HG02759 (cell line): ENCODE results near the gene RHOBTB3.
"Not testable (repeated sequence)": the region's sequence is repeated elsewhere in the genome, so short reads cannot be mapped to it uniquely, and the experiment has no call there.

Experiments used
- ATAC-seq: cut with Tn5 transposase; IDR thresholded peaks from one replicate; pipeline ENCODE4 v1.9.1; 2021; ENCODE audit warnings: mild to moderate bottlenecking, moderate library complexity; ENCODE audit not compliant: unreplicated experiment

The RHOBTB3 gene

DNA sequence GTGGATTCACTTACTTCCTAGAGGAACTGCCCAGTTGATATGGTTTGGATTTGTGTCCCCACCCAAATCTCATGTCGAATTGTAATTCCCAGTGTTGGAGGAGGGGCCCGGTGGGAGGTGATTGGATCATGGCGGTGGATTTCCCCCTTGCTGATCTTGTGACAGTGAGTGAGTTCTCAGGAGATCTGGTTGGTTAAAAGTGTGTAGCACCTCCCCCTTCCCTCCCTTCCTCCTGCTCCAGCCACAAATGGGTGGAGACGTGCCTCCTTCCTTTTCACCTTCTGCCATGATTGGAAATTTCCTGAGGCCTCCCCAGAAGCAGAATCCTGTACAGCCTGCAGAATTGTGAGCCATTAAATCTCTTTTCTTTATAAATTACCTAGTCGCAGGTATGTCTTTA is 17.9 kb upstream of the RHOBTB3 start:
- not testable (repeated sequence) for ATAC-seq

DNA sequence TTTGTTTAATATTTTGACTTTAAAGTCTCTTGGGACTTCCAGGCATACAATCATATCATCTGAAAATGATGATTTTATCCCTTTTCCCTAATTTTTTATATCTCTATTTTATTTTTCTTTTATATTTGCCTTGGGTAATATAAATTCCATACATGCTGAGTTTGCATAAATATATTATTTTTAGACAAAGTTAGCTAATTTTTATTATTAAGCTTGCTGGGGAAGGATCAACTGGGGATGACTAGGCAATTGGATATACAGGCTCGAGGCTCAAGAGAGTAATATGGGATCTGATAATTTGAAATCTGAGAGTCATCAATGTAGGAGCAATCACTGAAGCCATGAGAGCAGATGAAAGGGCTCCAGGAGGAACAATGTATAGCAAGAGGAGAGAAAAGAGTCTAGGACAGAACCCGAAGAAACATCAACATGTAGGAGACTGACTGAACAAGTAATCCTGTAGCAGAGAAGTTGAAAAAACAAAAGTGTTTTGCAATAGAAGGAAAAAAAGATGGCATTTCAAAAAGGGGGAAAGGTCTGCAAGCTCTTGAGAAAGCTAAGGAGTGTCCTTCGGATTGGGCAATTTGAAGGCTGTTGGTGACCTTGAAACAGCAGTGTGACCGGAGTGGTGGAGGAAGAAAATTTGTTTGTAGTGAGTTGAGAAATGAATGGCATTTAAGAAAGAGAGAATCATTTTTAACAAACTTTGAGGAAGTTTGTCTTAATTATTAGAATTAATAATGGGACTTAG is 17.0 kb upstream of the RHOBTB3 start:
- ATAC-seq: no peak

DNA sequence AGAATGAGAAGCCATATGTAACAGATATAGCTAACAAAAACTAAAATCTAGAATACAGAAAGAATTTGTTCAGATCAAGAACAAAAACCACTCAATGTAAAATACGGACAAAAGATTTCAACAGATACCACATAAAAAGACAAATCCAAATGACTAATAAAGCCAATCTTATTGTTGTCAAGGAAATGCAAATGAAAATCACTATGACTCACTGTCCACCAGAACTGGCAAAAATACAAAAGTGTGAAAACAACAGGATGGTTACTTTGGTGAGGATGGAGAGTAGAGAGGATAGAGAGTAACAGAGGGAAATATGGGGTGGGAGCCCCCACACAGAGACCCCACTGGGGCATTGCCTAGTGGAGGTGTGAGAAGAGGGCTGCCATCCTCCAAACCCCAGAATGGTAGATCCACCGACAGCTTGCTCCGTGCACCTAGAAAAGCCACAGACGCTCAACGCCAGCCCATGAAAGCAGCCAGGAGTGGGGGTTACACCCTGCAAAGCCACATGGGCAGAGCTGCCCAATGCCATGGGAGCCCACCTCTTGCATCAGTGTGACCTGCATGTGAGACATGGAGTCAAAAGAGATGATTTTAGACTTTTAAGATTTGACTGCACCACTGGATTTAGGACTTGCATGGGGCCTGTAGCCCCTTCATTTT is 15.2 kb upstream of the RHOBTB3 start:
- ATAC-seq: no peak

DNA sequence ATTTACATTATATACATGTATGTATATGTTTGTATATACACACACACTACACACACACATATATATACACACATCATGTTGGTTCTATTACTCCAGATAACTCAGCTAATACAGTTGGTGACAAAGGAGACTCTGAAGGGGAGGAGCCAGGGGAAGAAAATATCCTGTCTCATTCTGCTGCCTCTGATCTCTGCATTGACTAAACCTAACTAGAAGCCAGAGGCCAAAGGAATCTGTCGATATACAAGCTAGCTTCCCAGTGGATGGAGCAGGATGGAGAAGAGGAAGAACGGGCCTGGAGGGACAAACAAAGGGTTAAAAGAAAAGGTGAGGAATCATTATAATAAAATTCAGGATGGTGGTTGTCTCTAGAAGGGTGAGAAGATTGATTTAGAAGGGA is 13.7 kb upstream of the RHOBTB3 start:
- ATAC-seq: no peak

DNA sequence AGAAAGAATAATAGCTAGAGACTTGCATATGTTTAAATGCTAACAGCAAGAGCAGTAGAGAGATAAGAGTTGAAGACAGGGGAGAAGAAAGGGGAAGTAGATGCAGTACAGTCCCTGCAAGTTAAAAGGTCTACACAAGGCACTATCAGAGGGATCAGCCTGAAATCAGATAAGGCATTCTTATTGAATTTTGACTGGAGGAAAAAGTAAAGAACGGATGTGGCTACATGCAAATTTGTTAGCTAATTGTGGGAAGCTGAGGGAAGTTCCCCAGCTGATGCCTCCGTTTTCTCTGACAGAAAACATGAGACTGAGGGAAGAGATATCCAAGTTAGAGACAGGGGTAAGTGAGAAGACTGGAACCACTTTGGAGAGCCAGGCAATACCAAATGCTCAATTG is 12.9 kb upstream of the RHOBTB3 start:
- ATAC-seq: peak; percentile 86

DNA sequence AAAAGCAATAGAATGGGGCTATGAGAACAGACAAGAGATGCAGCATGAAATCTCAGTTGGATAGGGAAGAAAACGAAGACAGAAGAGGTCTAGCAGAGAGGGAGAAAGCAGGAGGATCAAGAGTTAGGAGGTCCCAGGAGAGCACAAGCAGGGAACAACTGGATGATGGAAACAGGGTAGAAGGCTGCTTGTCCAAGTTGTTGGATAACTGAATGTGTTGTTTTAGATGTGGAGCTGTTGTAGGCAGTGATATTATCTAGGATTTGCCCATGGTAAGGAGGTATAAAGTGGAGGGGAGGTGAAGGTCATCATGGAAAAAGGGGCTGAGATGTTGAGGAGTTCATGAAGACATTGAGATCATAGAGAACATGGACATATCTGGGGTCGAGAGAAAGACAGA is 12.4 kb upstream of the RHOBTB3 start:
- ATAC-seq: no peak

DNA sequence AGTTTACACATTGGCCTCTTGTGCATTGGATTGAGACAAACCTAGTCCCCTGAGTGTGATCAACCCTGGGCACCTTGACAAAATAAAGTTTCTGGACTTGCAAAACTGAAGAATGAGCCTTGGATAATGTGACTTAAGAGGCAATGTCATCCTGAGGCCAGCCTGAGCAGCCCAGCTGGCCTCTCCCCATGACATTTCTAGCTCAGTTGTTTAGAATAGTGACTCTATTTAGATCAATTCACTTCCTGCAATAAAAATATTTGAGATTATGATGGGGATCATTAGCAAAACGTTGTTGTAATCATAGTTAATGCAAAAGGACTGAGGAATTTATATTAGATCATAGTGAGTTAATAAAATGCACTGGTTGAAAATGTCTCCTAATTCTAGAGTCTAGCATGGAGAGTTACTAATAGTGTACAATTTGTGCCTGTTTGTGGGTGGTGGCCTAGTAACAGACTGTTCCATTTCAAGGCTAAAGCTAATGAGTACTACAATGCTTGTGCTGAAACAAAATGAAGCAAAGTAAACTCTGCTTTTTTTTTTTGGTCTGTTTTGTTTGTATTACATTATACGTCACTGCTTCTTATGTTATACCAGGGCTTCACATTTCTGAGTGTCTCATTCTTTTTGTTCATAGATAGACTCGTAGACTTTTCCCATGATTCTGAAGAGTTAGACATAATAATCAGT is 10.9 kb upstream of the RHOBTB3 start:
- ATAC-seq: no peak

DNA sequence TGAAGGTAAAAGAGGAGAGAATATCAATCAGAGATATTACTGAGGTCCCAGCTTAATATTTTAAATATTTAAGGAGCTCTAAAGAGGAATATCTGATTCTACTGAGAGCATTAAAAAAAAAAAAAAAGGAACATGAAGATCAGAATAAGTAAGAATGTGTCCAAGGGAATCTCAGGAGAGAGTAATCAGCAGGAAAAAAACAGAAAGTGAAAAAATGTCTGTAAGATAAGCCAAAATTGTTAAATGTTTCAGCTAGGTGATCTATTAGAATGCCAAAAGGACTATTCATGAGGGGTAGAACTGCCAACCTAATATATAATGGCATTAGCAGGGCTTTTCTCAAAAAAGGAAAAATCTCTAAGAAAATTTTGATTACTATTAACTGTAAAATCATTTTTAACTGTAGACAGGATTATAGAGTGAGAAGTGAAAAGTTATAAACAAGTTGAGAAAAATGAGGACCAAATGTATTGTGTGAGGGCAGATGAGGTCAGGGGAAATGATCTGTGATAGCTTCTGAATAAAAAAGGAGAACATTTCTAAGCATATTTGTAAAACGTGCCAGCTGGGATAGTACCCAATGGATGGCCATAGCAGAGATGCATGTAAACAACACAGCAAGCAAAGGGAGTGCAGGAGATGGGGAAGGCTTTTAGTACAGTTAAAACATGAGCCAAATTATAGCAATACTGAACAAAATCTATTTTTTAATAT is 9.4 kb upstream of the RHOBTB3 start:
- ATAC-seq: no peak

DNA sequence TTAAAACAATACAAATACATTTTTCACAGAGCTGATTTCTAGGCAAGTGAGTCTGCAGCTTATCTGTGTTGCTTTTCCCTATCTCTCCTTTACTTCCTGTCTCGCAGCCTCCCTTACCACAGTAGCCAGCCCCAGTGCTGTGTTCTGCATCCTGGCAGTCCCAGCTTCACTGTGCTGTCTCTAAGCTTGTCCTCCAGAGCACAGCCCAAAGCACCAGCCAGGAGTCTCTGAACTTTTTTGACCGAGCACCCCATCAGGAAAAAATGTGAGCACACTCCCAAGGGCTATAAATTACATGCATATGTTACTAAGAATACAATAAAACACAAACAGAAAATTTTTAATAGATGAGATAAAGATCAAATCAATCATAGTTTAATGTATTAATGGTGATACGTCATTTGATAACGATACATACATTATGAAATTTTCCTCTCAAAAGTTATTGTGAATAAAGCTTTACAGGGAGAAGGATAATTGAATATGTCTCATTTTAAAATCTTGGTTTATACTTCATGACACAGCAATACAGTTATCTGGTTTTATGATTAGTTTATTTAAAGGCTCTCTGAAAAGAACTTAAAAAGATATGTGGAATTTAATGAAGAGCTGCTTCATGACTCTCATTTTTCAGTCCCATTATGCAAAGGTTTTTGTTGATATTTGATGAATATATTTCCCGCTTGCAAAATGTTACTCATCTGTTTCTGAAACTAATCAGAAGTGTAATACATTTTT is 7.3 kb upstream of the RHOBTB3 start:
- no peak for ATAC-seq

DNA sequence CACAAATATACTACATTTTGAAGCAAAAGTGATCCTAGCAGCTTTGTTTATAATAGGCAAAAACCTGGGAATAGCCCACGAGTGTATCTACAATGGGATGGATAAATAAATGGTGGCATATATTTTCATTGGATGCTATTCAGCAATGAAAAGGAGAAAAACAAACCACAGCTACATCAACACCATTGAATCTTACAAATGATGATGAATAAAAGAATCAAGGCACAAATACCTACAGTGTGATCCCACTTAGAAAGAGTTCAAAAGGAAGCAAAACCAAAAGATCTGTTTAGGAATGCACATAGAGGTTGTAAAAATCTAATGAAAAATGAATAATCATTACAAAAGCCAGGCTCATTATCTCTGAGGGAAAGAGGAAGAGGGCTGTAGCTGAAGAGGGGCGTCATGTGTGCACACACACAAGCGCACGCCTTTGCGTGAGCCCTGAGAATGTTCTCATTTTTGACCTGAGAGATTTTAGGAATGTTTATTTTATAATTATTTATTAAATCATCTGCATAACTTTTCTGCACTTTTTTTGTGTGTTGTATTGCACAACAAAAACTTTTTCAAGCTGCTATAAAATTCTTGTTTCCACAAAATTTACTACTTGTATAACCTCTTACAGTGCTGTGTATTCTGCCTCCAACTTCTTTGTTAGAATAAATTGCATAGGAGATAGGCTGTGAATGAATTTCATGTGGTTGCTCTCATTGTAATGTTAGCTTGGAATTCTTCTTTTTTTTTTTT is 5.9 kb upstream of the RHOBTB3 start:
- ATAC-seq: no peak

DNA sequence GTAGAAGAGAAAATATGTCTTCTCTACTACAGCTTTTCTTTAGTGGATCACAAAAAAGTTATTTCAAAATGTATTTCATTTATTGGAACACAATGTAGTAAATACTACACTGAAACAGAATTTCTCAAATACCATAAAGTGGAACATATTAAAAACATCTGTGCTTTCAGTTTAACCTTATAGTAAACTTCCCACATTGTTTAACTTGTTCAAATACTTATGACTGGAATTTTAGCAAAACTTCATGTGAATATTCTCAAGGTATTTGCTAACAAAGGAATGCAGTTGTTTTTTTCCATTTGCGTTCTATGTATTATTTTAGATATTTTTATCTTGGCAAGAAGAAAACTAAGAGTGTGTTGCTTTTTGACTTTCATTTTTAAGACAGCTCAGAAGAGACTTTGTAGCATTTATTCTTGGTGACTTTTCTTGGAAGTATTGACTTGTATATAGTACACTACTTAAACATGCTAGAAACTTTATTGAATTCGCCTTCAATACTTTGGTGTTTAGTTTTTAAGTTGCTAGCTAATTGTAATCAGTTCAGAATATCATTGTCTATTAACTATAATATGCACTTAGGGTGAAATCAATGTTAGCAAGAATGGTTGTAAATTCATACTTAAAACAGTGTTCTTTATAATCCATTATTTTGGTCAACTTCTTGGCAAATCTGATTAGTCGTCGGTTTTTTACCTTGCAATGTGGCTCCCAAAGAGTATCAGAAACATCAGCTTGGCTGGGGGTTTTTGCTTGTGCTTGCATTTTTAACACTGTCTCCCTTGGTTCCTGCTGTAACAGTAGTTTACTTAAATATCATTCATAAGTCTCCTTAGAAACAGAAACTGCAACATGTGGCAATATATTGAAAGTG is 5.0 kb upstream of the RHOBTB3 start:
- ATAC-seq: no peak

DNA sequence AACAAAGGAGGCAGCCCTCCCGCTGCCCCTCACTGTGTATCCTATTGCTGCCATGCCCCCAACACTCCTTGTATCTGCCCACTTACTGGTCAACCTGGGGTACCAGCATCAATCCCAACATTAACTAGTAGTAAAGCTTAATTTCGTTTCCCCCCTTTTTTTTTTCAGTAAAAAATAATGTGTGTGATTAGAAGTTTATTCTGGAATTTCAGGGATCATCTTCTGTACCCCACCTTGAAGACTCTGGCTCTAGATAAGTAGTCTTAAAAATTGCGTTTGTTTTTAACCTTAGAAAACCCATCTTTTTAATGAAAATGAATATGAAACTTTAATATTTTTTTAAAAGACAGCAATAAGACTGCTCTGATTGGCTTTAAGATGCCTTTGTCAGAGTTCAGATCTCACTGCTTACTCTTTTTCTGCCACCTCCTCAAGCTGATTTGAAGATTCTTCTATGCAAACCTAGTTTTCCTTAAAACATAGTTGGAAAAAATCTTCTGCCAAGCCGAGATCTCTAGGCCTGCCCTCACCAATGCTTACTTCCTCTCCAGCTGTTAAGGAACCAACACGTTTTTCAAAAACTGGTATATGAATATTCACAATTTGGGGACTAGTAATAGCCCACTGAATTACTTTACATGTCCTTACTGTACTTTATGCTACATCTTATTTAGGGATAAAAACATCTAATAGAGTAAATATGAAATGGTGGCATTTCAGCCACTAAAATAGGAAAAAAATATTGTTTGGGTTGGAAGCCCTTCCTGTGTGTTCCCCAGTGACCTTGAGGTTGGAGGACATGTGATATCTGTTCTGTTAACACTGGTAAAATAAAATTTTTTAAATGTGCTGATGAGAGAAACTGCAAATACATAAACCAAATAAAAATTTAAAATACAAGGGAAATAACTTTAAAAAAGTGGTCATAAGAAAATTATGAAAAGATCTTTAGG is 4.0 kb upstream of the RHOBTB3 start:
- ATAC-seq: no peak

DNA sequence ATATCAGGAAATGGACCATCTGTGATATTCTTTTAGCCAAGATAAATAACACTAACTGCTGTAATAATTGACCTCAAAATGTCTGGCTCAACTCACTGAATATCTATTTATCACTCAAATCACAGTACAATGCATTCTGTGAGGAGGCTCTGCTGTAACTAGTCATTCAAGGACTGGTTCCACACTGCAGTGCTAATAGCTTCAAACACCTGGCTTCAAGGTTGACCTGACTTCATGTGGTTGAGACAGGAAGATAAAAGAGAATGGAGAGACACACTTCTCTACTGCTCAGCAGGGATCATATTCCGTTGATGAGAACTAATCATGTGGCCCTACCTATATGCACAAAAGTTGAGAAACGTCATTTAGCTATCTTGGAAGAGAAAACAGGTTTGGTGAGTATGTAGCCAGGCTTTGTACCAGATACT is 3.4 kb upstream of the RHOBTB3 start:
- no peak for ATAC-seq

DNA sequence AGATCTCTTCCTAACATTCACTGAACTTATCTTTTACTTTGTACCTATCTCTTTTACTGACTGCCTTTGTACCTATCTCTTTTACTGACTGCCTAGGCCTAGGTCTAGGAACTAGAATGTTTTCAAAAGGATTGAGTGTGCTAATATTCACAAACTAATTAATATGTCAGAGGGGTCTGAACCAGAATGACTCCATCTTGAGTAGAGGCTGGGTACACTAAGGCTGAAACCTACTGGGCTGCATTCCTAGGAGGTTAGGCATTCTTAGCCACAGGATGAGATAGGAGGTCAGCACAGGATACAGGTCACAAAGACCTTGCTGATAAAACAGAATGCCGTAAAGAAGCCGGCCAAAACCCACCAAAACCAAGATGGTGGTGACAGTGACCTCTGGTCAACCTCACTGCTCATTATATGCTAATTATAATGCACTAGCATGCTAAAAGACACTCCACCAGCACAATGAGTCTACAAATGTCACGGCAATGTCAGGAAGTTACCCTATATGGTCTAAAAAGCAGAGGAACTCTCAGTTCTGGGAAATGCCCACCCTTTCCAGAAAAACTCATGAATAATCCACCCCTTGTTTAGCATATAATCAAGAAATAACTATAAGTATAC is 2.5 kb upstream of the RHOBTB3 start:
- no peak for ATAC-seq

DNA sequence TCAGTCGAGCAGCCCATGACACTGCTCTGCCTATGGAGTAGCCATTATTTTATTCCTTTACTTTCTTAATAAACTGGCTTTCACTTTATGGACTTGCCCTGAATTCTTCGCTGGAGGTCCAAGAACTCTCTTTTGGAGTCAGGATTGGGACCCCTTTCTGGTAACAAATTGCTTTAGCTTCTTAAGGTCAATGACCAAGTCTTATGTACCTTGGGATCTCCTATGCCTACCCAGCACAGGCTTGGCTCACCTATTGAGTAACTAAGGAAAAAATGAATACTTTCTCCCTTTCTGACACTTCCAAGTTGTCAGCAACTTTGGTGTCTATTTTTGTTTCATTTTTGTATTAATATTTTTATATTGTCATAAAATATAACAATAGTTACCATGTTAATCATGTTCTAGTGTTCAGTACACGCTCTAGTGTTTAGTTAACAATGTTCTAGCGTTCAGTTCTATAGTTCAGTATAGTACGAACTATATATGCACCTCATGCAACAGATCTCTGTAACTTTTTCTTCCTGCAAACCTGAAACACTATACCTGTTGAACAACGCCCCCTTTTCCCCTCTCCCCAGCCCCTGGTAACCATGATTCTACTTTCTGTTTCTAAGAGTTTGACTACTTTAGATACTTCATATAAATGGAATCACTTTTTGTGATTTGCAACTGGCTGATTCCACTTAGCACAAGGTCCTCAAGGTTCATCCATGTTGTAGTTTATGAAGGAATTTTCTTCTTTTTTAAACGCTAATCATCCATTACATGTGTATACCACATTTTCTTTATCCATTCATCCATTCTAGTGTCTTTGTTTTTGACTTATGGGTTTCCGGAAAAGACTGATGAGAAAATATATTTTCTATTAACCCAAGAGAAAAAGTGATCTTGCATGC is 1.8 kb upstream of the RHOBTB3 start:
- ATAC-seq: no peak

DNA sequence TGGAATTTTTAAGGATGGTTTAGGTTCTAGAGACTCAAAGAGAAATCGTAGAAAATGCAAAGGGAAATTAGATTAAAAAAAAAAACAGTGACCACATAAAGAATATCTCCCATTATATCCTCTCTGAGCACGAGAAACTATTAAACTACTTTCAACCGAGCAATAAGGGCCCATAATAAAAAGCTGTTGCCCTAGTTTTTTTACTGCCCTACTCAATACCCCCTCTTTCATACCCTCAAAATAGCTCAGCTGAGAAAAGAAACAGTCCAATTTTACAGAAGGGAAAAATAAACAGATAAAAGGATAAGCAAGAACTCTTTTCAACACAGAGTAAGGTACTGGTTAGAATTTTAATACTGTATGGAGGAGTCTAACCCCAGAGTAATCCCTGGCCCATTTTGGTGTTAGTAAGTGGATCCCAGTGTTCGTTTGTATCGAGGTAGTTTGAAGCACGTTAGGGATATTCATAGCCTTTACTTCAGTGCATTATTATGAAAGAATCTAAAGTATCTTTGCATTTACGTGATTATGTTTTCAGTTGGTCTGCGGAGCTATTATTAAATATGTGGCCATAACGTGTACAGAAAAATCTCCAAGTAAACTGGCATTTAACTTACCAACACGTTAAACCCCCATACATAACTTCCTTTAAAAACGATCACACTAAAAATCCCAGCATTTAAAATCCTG is 980 bp upstream of the RHOBTB3 start:
- ATAC-seq: no peak
